CD4-positive, alpha-beta T cell (primary cell): ENCODE data around the gene ERF. TPM values are rescaled to one million over a fixed set of nuclear protein-coding genes. Genes with fewer than 3 reads are reported as not detected.

Source experiments
- ATAC-seq: fragments of 200-7000 bp; cut with Tn5 transposase; one replicate; pipeline ENCODE4 v1.10.0; 2022; ENCODE audit warnings: mild to moderate bottlenecking; ENCODE audit not compliant: poor library complexity
- CTCF ChIA-PET: fragments of 350-600 bp; sonication (Branson Sonifier 250); formaldehyde crosslinking; loops from one replicate; lab custom pipeline; 2021; ENCODE audit warnings: antibody characterized with exemption, inconsistent platforms; lab: Charles Lee
- POLR2A ChIA-PET: fragments of 350-600 bp; sonication (Branson Sonifier 250); formaldehyde crosslinking; loops from one replicate; lab custom pipeline; 2021; ENCODE audit warnings: antibody characterized with exemption, inconsistent platforms; lab: Charles Lee
- DNase-seq, 14 experiments: peaks; one replicate each; pipeline ENCODE4 v3.0.0-alpha.2; 2013 to 2020; ENCODE audit warnings: mixed read lengths in 2 of 14
- H3K27ac ChIP-seq, 2 donors: one replicate each; pipeline versions ENCODE4 v1.5.1 to v1.7.0; 2013; ENCODE audit warnings: low read length in 2 of 2, low read depth in 1 of 2, mild to moderate bottlenecking in 1 of 2
- H3K27me3 ChIP-seq, 2 experiments: 1 replicate in 1 of 2; 2 replicates in 1 of 2; pipeline versions ENCODE4 v1.6.1 to v1.7.0; 2013; ENCODE audit warnings: low read length in 2 of 2, control low read depth in 1 of 2, mild to moderate bottlenecking in 1 of 2, moderate library complexity in 1 of 2; ENCODE audit not compliant: insufficient read depth in 2 of 2, control insufficient read depth in 1 of 2
- H3K36me3 ChIP-seq: one replicate; pipeline ENCODE4 v1.6.1; 2013; ENCODE audit warnings: low read length, control low read depth; ENCODE audit not compliant: insufficient read depth
- H3K4me1 ChIP-seq: one replicate; pipeline ENCODE4 v1.6.1; 2013; ENCODE audit warnings: low read length, control low read depth; ENCODE audit not compliant: insufficient read depth
- H3K4me3 ChIP-seq: one replicate; pipeline ENCODE4 v1.5.1; 2013; ENCODE audit warnings: mild to moderate bottlenecking, low read length, moderate library complexity
- H3K9me3 ChIP-seq, 2 experiments: 1 replicate in 1 of 2; 2 replicates in 1 of 2; pipeline versions ENCODE4 v1.6.1 to v1.7.0; 2013; ENCODE audit warnings: low read length in 2 of 2, mild to moderate bottlenecking in 2 of 2, control low read depth in 1 of 2, moderate library complexity in 1 of 2; ENCODE audit not compliant: control insufficient read depth in 1 of 2, insufficient read depth in 1 of 2
- H3K27ac Mint-ChIP-seq: one replicate; pipeline ENCODE4 v1.8.0; 2020; ENCODE audit warnings: mixed read lengths
- H3K27me3 Mint-ChIP-seq: one replicate; pipeline ENCODE4 v1.8.0; 2021; ENCODE audit warnings: mixed read lengths
- H3K36me3 Mint-ChIP-seq: one replicate; pipeline ENCODE4 v1.8.0; 2021; ENCODE audit warnings: low read depth, mixed read lengths
- H3K4me1 Mint-ChIP-seq: one replicate; pipeline ENCODE4 v1.8.0; 2021; ENCODE audit warnings: low read depth, mixed read lengths
- H3K4me3 Mint-ChIP-seq: one replicate; pipeline ENCODE4 v1.8.0; 2020; ENCODE audit warnings: mild to moderate bottlenecking, mixed read lengths
- H3K9me3 Mint-ChIP-seq: one replicate; pipeline ENCODE4 v1.8.0; 2020; ENCODE audit warnings: mixed read lengths
- intact Hi-C, 2 experiments: fragments of 100-400 bp; cut with DNase I in 1 of 2; cut with micrococcal nuclease in 1 of 2; formaldehyde crosslinking; loops; one replicate each; pipeline versions ENCODE4 v1.15.1 to v1.9.0; 2023 to 2025; cut with DNase I, micrococcal nuclease
- total RNA-seq, 174 experiments: library from RNA in 2 of 174; stranded (reverse) in 2 of 174; gene quantifications; one replicate each; pipeline ENCODE4 v1.2.3 and lab custom pipeline; 2021 to 2026
- TF ChIP-seq, protein P1 (sequence below): fragments of 200-600 bp; IDR thresholded peaks from one replicate; pipeline ENCODE4 v1.8.0; 2022; ENCODE audit warnings: antibody characterized with exemption, mild to moderate bottlenecking

ERF gene
- total RNA-seq, 2 experiments from 2014 or later: 105 to 113 TPM

DNA sequence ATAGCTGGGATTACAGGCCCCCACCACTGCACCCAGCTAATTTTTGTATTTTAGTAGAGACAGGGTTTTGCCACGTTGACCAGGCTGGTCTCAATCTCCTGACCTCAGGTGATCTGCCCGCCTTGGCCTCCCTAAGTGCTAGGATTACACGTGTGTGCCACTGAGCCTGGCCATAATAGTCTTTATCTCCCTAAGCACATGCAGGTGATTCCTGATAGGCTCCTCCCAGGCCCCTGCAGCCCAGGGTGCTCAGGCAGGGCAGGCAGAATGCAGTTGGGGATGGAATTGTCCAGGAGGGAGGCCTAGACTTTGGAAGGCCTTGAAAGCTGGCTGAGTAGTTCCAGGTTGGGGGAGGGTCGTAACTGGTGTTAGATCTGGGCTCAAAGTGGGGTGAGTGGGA lies 26.3 kb downstream of the ERF start:
- CTCF ChIA-PET: interaction anchor here (0.7 to 2.0 kb wide), 2 partner anchors 14 to 147 kb away, joined by 3 to 7 read pairs; partner anchors contain the start of gene GSK3A

GRCh38 chr19:42226886-42227285 lies 28.0 kb downstream of the ERF start:
- Histone ChIP-seq H3K36me3 (peaks cover 67% of the 10 kb centered on the region), H3K4me1 (peaks cover 25% of the 10 kb centered on the region), H3K27ac (no peak overlapping the region), H3K9me3 (no peaks in the 10 kb centered on the region), H3K27me3 (no peaks in the 10 kb centered on the region), H3K4me3 (no peak overlapping the region)
- CTCF ChIA-PET: interaction anchor here (1.0 kb wide), 1 partner anchor 42 kb away, joined by 3 read pairs; no protein-coding TSS in a partner anchor
- Mint-ChIP-seq H3K27ac (no peak overlapping the region), H3K4me1 (peaks cover 24% of the 10 kb centered on the region), H3K27me3 (no peaks in the 10 kb centered on the region), H3K9me3 (no peaks in the 10 kb centered on the region), H3K4me3 (no peak overlapping the region), H3K36me3 (peaks cover 81% of the 10 kb centered on the region)
- intact Hi-C loops: no loop called here
- DNase-seq (no peak), ATAC-seq (no peak)
- POLR2A ChIA-PET: interaction anchor here (1.4 kb wide), 1 partner anchor 15 kb away, joined by 3 read pairs; no protein-coding TSS in a partner anchor
- TF ChIP-seq, protein P1, sequence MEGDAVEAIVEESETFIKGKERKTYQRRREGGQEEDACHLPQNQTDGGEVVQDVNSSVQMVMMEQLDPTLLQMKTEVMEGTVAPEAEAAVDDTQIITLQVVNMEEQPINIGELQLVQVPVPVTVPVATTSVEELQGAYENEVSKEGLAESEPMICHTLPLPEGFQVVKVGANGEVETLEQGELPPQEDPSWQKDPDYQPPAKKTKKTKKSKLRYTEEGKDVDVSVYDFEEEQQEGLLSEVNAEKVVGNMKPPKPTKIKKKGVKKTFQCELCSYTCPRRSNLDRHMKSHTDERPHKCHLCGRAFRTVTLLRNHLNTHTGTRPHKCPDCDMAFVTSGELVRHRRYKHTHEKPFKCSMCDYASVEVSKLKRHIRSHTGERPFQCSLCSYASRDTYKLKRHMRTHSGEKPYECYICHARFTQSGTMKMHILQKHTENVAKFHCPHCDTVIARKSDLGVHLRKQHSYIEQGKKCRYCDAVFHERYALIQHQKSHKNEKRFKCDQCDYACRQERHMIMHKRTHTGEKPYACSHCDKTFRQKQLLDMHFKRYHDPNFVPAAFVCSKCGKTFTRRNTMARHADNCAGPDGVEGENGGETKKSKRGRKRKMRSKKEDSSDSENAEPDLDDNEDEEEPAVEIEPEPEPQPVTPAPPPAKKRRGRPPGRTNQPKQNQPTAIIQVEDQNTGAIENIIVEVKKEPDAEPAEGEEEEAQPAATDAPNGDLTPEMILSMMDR: no peak

More for the DNA sequence above, 26.3 kb downstream of the ERF start:
- H3K27me3 ChIP-seq: no peaks in the 10 kb centered on the region
- H3K4me3 Mint-ChIP-seq: no peak overlapping the region
- H3K4me1 Mint-ChIP-seq: peaks cover 17% of the 10 kb centered on the region
- TF ChIP-seq, protein P1: no peak
- POLR2A ChIA-PET: no interaction called here
- H3K4me3 ChIP-seq: no peak overlapping the region
- peaks cover 88% of the 10 kb centered on the region for H3K36me3 Mint-ChIP-seq
- H3K4me1 ChIP-seq: peaks cover 16% of the 10 kb centered on the region
- peaks cover 82% of the 10 kb centered on the region for H3K36me3 ChIP-seq
- H3K27ac Mint-ChIP-seq: peak overlapping the region; percentile 59
- no peaks in the 10 kb centered on the region for H3K9me3 Mint-ChIP-seq
- ATAC-seq: no peak
- H3K9me3 ChIP-seq: no peaks in the 10 kb centered on the region
- no peak for DNase-seq
- no peaks in the 10 kb centered on the region for H3K27me3 Mint-ChIP-seq
- no peak overlapping the region for H3K27ac ChIP-seq
- intact Hi-C loops: no loop called here

GRCh38 chr19:42225718-42226292 lies 29.1 kb downstream of the ERF start:
- no peak for DNase-seq

More at GRCh38 chr19:42225718-42226292, 29.1 kb downstream of the ERF start:
- intact Hi-C loops: no loop called here
- no peaks in the 10 kb centered on the region for H3K27me3 ChIP-seq
- Mint-ChIP-seq H3K27ac (no peak overlapping the region), H3K27me3 (no peaks in the 10 kb centered on the region), H3K9me3 (no peaks in the 10 kb centered on the region), H3K36me3 (peaks cover 70% of the 10 kb centered on the region), H3K4me1 (peaks cover 26% of the 10 kb centered on the region), H3K4me3 (no peak overlapping the region)
- no peak overlapping the region for H3K4me3 ChIP-seq
- ChIA-PET CTCF (interaction anchor here (1.0 kb wide), 1 partner anchor 41 kb away, joined by 3 read pairs; no protein-coding TSS in a partner anchor), POLR2A (interaction anchor here (1.1 to 1.4 kb wide), 2 partner anchors 16 to 17 kb away, joined by 3 read pairs; partner anchors contain the start of gene GSK3A)
- no peaks in the 10 kb centered on the region for H3K9me3 ChIP-seq
- ATAC-seq: no peak
- TF ChIP-seq, protein P1: no peak
- H3K36me3 ChIP-seq: peaks cover 56% of the 10 kb centered on the region
- no peak overlapping the region for H3K27ac ChIP-seq
- peaks cover 36% of the 10 kb centered on the region for H3K4me1 ChIP-seq
